Measurements from ENCODE around the gene HAT1. TPM values are rescaled to one million over a fixed set of nuclear protein-coding genes. Genes with fewer than 3 reads are reported as not detected.
A peak's percentile ranks its signal among the peaks of the same experiment; 100 is the strongest.

Gene HAT1
- polyA plus RNA-seq, 5 donors = 54.4 to 80.4 (median 63.6) TPM

- DNase-seq = no peak
Measured at GRCh38 chr2:171910494-171910893, 11.8 kb upstream of the HAT1 start.

- DNase-seq = no peak
Measured at GRCh38 chr2:171913517-171913916, 8.7 kb upstream of the HAT1 start.

- no peak for DNase-seq
Measured at GRCh38 chr2:171919453-171919852, 2.8 kb upstream of the HAT1 start.

- no peak for DNase-seq
Measured at GRCh38 chr2:171921970-171922229, 361 bp upstream of the HAT1 start.

GRCh38 chr2:171923206-171923605, 945 bp downstream of the HAT1 start:
- DNase-seq = peak; percentile 23 to 33

- DNase-seq = no peak
Measured at GRCh38 chr2:171924170-171924942, 2.1 kb downstream of the HAT1 start.

GRCh38 chr2:171930385-171930784, 8.1 kb downstream of the HAT1 start:
- DNase-seq = no peak

GRCh38 chr2:171939058-171939742, 16.9 kb downstream of the HAT1 start:
- DNase-seq = no peak

GRCh38 chr2:171939743-171940071, 17.4 kb downstream of the HAT1 start:
- no peak for DNase-seq

- DNase-seq = no peak
Measured at GRCh38 chr2:171941316-171941699, 19.0 kb downstream of the HAT1 start.

- DNase-seq = no peak
Measured at GRCh38 chr2:171943869-171944268, 21.6 kb downstream of the HAT1 start.

GRCh38 chr2:171952276-171952675, 30.0 kb downstream of the HAT1 start:
- DNase-seq = no peak

GRCh38 chr2:171952748-171953147, 30.5 kb downstream of the HAT1 start:
- DNase-seq = no peak

- DNase-seq = no peak
Measured at GRCh38 chr2:171956135-171956825, 34.0 kb downstream of the HAT1 start.

- no peak for DNase-seq
Measured at GRCh38 chr2:171957061-171957460, 34.8 kb downstream of the HAT1 start.

- no peak for DNase-seq
Measured at GRCh38 chr2:171958475-171958874, 36.2 kb downstream of the HAT1 start.

- DNase-seq = no peak
Measured at GRCh38 chr2:171959998-171960397, 37.7 kb downstream of the HAT1 start.

- DNase-seq = no peak
Measured at GRCh38 chr2:171960570-171960969, 38.3 kb downstream of the HAT1 start.

GRCh38 chr2:171963198-171963597, 40.9 kb downstream of the HAT1 start:
- DNase-seq = no peak

GRCh38 chr2:171964308-171964707, 42.0 kb downstream of the HAT1 start:
- DNase-seq = no peak

GRCh38 chr2:171965238-171965637, 43.0 kb downstream of the HAT1 start:
- DNase-seq = no peak

- no peak for DNase-seq
Measured at GRCh38 chr2:171965661-171966060, 43.4 kb downstream of the HAT1 start.

- no peak for DNase-seq
Measured at GRCh38 chr2:171966235-171966634, 44.0 kb downstream of the HAT1 start.

All from right lung (tissue), 5 donors.